AML-193 (cell line): ENCODE data around the gene RPA3.
A peak's percentile ranks its signal among the peaks of the same experiment; 100 is the strongest.
"Not testable (repeated sequence)": the region's sequence is repeated elsewhere in the genome, so short reads cannot be mapped to it uniquely, and the experiment has no call there.

Experiments used
- DNase-seq, 2 experiments: peaks; one replicate each; lab custom pipeline; 2025; lab: John Stamatoyannopoulos, UW

RPA3 gene

DNA sequence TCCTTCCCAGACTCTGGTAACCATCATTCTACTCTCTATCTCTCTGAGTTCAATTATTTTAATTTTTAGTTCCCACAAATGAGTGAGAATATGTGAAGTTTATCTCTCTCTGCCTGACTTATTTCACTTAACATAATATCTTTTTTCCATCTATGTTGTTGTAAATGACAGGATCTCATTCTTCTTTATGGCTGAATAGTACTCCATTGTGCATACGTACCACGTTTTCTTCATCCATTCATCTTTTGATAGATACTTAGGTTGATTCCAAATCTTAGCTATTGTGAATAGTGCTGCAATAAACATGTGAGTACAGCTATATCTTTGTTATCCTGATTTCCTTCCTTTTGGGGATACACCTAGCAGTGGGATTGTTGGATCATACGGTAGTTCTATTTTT lies 23.9 kb downstream of the RPA3 start:
- no peak for DNase-seq

GRCh38 chr7:7693881-7694280 lies 24.5 kb downstream of the RPA3 start:
- DNase-seq: no peak

- DNase-seq: no peak
Observed at GRCh38 chr7:7688956-7689355, 29.5 kb downstream of the RPA3 start.

DNA sequence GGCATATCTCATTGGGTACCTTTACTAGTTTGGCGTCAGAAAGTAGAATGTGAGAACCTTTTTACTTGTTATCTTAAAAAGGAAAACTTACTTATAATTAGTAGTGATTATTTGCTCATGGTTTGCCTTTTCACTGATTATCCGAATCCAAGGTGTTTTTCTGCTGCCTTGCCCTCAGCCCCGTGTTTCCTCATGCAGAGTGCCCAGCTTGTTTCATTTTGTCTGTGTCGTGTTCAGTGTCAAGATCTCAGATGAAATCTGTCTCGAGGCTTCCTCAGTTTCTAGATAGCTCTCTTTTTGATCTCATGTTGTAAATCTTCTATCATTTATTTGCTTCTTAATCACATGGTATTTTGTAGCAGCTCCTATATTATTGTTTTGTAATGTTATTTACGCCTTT lies 30.1 kb downstream of the RPA3 start:
- DNase-seq: no peak

GRCh38 chr7:7687800-7688199 lies 30.6 kb downstream of the RPA3 start:
- no peak for DNase-seq

DNA sequence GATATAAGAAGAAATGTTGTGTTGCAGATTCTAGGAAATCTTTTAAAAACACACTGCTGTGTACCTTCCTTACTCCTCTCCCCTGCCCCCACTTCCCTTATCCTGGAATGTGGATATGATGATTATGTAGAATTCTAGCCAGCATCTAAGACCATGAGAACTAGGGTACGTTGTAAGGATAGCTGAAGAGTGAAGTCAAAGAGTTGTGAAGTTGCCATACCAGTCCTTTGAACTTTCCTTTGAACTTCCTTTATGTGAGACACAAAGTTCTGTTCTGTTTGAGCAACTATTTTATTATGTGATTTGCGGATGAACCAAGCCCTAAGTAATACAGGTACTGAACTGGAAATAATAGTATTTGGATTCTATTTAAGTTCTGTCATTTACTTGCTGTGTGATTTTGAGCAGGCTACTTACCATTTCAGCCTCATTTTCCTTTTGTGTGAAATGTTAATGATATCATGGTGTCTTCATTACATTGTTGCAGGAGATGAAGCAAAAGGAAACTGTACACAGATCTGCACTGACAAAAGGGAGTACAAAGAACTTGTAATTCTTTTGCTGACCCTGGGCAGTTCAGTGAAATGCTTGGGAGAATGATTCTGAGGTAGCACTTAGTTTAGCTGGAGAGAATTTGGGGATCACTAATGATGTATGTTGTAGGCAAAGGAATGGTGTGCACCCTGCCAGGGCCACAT lies 31.4 kb downstream of the RPA3 start:
- DNase-seq: no peak

DNA sequence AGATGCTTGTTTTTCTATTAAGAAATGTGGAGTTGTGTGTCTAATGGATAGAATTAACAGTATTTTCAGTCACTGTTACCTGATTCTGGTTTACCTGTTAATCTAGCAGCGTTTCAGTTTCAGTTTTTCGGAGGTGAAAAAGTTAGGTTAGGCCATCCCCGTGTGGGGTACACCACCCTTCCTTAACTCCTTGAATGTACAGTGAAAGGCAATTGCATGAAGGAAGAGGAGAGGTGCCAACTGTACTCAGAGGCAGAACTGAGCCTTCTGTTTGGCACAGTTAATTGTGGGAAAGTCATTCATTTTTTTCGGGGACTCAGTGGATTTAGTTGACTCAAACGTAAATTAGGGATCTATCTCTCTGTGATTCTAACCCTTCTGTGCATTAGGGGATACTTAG lies 35.5 kb downstream of the RPA3 start:
- DNase-seq: no peak

DNA sequence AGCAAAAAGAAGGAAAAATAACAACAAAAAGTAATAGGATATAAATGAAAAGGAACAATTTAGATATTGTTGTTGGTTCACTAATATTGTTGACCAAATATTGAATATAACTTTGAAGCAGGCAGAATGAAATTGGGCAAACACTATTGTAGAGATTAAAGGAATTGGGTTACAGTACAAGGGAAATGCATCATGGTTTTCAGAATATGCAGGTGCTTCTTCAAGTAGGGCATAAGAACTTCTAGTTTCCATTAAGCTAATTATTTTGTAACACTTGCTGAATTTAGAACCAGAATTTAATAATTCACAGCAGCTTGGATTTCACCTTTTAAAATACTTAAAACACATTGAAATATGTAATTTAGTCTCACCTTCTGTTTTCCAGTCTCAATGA lies 36.5 kb downstream of the RPA3 start:
- DNase-seq: no peak

DNA sequence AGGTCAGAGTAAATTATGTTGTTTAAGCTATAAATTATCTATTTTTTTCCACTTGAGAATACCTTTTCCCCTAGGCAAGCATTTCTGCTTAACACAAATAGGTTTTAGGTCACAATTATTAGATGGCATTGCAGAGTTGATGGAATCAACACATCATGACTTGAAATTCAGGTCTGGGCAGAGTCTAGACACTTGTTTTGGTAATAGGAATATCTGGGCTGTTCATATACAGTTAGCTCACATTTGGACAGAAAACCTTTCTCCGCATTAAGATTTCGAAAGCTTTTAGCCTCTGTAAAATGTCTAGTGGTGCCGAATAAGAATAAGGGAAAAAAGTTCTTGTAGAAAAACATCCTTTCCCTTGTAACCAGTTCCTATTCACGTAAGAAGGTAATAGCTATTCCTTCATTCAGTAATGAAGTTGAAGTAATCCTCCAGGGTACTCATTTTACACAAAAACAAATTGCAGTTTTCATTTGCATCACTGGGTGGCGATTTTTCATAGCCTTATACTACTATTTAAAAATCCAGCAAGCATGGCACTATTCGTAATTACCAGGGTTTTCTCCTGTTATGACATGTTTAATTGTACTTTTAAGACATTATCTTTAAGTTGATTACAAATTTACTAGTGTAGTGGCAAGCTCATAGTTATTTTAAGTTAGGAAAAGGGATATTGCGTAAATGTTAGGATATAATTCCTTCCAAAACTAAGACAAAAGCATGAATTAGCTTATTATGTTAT lies 37.0 kb downstream of the RPA3 start:
- peak; percentile 47 to 66 for DNase-seq

DNA sequence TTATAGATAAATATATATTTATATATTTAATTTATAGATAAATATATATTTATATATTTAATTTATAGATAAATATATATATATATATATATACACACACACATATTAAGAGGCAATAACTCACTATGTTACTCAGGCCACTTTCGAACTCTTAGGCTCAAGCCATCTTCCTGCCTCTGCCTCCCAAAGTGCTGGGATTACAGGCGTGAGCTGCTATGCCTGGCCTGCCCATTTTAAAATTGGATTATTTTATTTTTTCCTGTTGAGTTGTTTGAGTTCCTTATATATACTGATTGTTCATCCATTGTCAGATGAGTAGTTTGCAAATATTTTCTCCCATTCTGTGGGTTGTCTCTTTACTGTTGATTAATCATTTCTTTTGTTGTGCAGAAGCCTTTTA lies 38.8 kb downstream of the RPA3 start:
- not testable (repeated sequence) for DNase-seq

- DNase-seq: no peak
Observed at GRCh38 chr7:7675686-7676085, 42.7 kb downstream of the RPA3 start.

DNA sequence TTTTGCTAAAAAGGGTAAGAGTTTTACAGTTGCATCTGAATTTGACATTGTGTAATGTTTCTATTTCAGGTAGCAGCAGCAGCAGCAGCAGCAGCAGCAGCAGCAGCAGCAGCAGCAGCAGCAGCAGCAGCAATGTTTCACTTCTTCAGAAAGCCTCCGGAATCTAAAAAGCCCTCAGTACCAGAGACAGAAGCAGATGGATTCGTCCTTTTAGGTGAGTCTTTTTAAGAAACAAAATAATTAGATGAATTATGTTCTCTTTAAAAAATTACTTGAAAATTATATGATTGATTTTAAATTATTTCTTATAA lies 45.2 kb downstream of the RPA3 start:
- no peak for DNase-seq

DNA sequence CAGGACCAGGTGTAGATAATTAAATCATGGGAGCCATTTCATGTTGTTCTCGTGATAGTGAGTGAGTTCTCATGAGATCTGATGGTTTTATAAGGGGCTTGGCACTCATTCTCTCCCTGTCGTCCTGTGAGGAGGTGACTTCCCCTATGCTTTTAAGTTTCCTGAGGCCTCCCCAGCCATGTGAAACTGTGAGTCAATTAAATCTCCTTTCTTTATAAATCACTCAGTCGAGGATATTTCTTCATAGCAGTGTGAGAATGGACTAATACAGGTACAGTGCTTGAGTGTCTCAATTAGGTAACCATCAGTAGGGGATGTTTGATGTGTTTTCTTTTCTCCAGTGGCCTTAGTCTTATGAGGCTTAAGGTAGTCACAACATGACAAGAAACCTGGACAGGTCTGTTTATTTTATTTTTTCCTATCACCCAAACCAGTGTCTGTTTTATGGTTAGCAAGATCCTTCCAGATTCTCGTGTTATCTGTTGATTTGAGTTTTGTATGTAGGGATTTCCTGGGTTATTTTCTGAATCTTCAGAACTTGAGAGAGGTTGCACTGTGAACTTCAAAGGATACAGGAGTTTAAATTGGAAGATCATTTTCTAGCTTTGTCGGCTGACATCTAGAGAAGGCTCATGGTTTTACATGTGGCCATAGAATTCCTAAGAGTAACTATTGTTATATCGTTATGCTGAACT lies 45.7 kb downstream of the RPA3 start:
- no peak for DNase-seq

GRCh38 chr7:7671361-7671760 lies 47.0 kb downstream of the RPA3 start:
- DNase-seq: no peak

- DNase-seq: no peak
Observed at GRCh38 chr7:7670490-7670889, 47.9 kb downstream of the RPA3 start.

DNA sequence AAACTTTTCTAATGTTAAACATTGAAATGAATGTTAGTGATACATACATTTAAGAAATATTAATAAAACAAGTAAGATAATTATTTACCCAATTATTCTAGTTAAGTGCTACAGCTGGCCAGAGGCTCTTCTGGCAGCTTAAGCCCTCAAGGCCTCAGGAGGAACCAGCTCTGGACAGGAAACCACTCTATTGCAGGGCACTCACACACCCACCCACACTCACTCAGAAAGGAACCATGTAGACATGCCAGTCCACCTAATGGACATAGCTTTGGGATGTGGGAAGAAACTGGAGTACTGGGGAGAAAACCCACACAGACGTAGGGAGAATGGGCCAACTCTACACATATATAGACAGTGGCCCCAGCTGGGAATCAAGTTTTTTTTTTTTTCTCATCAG lies 49.7 kb downstream of the RPA3 start:
- DNase-seq: peak; percentile 32 to 40

DNA sequence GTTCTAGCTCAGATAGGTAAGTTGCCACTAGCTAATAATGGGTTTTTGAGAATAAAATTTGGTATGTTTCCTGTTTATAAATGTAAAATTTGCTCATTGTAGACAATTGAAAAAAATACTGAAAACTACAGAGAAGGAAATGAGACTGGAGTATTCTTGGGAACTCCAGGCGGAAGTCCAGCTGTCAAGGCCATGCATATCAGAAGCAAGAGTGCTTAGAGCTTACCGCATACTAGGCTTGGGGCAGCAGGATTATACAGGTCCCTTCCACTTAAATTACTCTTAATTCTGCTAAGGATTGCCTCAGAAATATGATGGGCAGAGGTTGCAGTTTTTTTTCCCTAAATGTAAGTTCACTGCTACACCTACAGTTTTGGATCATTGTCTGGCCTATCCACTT lies 51.2 kb downstream of the RPA3 start:
- no peak for DNase-seq

DNA sequence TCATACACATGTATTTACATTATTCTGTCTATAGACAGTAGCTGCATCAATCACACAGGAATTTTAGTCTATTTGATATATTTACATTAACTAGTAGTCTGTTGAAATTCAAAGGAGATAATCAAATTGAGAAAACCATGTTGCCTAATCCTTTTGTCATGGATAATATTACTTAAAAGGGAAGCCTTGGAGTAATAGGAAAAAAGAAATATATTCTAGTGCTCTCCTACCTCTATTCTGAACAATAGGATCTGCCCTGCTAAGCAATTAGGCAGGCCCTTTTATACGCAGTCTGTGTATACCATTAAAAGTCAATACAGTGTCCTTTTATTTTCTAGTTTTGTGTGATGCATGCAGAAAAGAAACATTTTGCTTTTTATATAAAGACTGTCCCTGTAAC lies 53.4 kb downstream of the RPA3 start:
- no peak for DNase-seq

DNA sequence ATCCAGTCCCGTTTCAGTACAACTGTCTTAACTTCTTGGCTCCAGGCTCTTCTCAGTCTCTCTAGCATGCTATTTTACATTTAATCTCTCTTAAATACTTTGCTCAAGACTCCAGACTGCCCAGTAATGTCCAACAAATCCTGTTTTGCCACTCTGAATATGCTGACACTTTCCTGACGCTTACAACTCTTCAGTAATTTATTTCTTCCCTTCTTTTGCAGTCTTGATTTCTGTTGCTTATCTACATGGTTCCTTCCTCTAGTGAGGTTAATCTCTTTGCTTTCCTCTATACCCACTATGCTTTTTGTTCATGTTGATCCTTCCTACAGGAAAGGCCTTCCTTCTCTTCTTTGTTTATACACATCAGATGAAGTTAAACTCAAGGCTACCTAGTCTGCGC lies 54.1 kb downstream of the RPA3 start:
- no peak for DNase-seq

DNA sequence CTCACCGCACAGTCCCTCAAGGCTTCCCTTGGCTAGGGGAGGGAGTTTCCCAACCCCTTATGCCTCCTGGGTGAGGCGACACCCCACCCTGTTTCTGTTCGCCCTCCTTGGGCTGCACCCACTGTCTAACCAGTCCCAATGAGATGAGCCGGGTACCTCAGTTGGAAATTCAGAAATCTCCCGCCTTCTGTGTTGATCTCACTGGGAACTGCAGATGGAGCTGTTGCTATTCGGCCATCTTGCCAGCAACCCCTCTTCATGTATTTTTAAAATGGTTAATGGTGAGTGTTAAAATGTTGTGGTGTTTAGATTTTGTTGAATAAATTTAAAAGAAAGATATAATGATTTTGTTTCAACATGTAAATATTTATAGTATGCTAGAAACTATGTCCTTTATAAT lies 55.9 kb downstream of the RPA3 start:
- DNase-seq: no peak

DNA sequence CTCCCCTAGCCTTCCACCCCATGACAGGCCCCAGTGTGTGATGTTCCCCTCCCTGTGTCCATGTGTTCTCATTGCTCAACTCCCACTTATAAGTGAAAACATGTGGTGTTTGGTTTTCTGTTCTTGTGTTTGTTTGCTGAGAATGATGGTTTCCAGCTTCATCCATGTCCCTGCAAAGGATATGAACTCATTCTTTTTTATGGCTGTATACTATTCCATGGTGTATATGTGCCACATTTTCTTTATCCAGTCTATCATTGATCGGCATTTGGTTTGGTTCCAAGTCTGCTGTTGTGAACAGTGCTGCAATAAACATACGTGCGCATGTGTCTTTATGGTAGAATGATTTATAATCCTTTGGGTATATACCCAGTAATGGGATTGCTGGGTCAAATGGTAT lies 61.9 kb downstream of the RPA3 start:
- DNase-seq: not testable (repeated sequence)

GRCh38 chr7:7654964-7655715 lies 63.3 kb downstream of the RPA3 start:
- no peak for DNase-seq
